Endothelial cell (in vitro differentiated cells): ENCODE results near the gene CCL18. TPM values are rescaled to one million over a fixed set of nuclear protein-coding genes. Genes with fewer than 3 reads are reported as not detected.
"Not testable (repeated sequence)": the region's sequence is repeated elsewhere in the genome, so short reads cannot be mapped to it uniquely, and the experiment has no call there.

Experiments
- DNase-seq: peaks from one replicate; pipeline ENCODE4 v3.0.0; 2021; ENCODE audit warnings: low spot score
- H3K27ac Mint-ChIP-seq: one replicate; pipeline ENCODE4 v1.8.0; 2021; ENCODE audit warnings: mixed read lengths, inconsistent platforms; ENCODE audit not compliant: unreplicated experiment
- H3K27me3 Mint-ChIP-seq: one replicate; pipeline ENCODE4 v1.8.0; 2021; ENCODE audit warnings: mild to moderate bottlenecking, moderate library complexity, mixed read lengths, inconsistent platforms; ENCODE audit not compliant: unreplicated experiment
- H3K36me3 Mint-ChIP-seq: one replicate; pipeline ENCODE4 v1.8.0; 2021; ENCODE audit warnings: mild to moderate bottlenecking, low read depth, mixed read lengths, inconsistent platforms; ENCODE audit not compliant: unreplicated experiment
- H3K4me1 Mint-ChIP-seq: one replicate; pipeline ENCODE4 v1.8.0; 2021; ENCODE audit warnings: mild to moderate bottlenecking, mixed read lengths, inconsistent platforms; ENCODE audit not compliant: unreplicated experiment
- H3K4me3 Mint-ChIP-seq: one replicate; pipeline ENCODE4 v1.8.0; 2021; ENCODE audit warnings: mild to moderate bottlenecking, mixed read lengths, inconsistent platforms; ENCODE audit not compliant: unreplicated experiment
- H3K9me3 Mint-ChIP-seq: one replicate; pipeline ENCODE4 v1.8.0; 2021; ENCODE audit warnings: mixed read lengths, inconsistent platforms; ENCODE audit not compliant: unreplicated experiment
- total RNA-seq: library from RNA; stranded (reverse); fragmentation: NEBNext Ultra II Directional; extraction: Animal tissue kit (Norgen Biotek cat#: 25700); gene quantifications from one replicate; pipeline ENCODE4 v1.2.1, GENCODE V29; 2021; ENCODE audit not compliant: unreplicated experiment
- TF ChIP-seq, protein P1 (sequence below): fragments of 200-600 bp; sonication (generic); IDR thresholded peaks from one replicate; pipeline ENCODE4 v1.5.0; 2021; ENCODE audit warnings: antibody characterized with exemption; ENCODE audit not compliant: unreplicated experiment

The CCL18 gene
- total RNA-seq, 1 donor from 2014 or later = not detected

DNA sequence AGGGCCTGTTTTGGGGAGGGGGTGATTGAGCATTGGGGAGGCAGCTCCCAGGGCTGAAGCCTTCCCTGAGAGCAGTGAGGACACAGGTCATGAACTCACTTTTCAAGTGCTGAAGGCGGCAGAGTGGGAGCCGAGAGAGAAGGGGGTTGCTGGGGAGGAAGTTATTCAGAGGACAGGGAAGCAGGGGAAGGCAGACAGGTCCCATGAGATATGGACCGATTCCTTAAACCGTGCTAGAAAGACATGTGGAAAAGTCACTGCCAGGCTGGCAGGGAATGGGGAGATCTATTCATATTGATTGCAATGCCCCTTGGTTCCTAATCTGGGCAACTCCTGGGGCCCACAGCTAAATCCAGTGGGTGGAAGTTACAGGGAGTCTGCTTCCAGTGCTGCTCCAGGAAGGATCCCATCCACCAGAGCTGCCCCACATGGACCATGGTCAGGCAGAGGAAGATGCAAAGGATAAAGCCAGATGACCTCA, 40.7 kb downstream of the CCL18 start:
- no peaks in the 10 kb centered on the region for H3K9me3 Mint-ChIP-seq
- TF ChIP-seq, protein P1, sequence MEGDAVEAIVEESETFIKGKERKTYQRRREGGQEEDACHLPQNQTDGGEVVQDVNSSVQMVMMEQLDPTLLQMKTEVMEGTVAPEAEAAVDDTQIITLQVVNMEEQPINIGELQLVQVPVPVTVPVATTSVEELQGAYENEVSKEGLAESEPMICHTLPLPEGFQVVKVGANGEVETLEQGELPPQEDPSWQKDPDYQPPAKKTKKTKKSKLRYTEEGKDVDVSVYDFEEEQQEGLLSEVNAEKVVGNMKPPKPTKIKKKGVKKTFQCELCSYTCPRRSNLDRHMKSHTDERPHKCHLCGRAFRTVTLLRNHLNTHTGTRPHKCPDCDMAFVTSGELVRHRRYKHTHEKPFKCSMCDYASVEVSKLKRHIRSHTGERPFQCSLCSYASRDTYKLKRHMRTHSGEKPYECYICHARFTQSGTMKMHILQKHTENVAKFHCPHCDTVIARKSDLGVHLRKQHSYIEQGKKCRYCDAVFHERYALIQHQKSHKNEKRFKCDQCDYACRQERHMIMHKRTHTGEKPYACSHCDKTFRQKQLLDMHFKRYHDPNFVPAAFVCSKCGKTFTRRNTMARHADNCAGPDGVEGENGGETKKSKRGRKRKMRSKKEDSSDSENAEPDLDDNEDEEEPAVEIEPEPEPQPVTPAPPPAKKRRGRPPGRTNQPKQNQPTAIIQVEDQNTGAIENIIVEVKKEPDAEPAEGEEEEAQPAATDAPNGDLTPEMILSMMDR = no peak
- no peak overlapping the region for H3K27ac Mint-ChIP-seq
- DNase-seq = no peak
- no peaks in the 10 kb centered on the region for H3K27me3 Mint-ChIP-seq
- no peaks in the 10 kb centered on the region for H3K4me1 Mint-ChIP-seq
- H3K36me3 Mint-ChIP-seq = no peaks in the 10 kb centered on the region
- H3K4me3 Mint-ChIP-seq = no peak overlapping the region

DNA sequence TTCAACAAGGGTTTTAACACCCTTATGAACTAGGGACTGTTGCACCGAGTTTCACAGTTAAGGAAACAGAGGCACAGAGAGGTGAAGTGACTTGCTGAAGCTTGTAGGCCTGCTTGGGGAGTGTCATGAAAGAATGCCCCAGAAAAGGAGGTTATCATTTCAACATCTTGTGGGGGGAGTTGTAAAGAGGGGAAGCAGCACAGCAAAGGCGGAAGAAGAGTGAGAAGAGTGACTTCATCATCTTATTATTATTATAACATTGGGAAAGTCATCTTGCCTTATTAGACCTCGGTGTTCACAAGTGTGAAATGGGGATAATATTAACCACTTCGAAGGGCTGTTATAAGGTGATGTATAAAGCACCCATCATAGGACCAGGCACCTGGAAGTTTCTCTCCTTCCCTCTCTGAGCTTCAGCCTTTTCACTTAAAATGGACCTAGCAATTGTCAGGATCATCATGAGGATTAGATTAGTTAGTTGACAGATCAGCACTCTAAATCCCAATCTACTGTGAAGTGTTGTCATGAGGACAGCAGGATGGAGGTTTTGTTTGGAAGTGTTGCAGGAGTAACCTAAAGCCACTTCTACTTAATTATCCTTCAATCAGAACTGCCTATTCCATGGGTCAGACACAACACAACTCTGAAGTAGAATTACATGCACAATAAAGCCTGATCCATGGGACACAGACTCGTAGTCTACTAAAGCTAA, 41.9 kb downstream of the CCL18 start:
- H3K27ac Mint-ChIP-seq = no peak overlapping the region
- no peaks in the 10 kb centered on the region for H3K36me3 Mint-ChIP-seq
- no peak for DNase-seq
- no peak overlapping the region for H3K4me3 Mint-ChIP-seq
- H3K27me3 Mint-ChIP-seq = no peaks in the 10 kb centered on the region
- TF ChIP-seq, protein P1 = no peak
- no peaks in the 10 kb centered on the region for H3K4me1 Mint-ChIP-seq
- H3K9me3 Mint-ChIP-seq = no peaks in the 10 kb centered on the region

DNA sequence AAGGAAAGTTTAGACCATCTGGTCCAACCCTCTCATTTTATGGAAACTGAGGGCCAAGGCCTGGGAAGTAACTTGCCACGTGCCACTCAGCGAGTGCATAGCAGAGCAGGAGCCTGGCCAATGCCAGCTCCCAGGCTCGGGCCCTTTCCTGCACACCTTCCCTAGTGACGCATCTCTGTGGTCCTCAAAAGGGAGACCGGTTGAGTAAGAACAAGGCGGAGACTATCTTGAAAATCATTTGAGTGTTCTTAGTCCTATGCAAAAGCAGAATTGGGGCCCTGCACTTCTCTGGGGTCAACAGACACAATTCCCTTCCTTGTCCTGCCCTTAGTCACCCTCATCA, 42.4 kb downstream of the CCL18 start:
- H3K27me3 Mint-ChIP-seq = no peaks in the 10 kb centered on the region
- H3K27ac Mint-ChIP-seq = no peak overlapping the region
- H3K36me3 Mint-ChIP-seq = no peaks in the 10 kb centered on the region
- H3K4me1 Mint-ChIP-seq = no peaks in the 10 kb centered on the region
- TF ChIP-seq, protein P1 = no peak
- H3K4me3 Mint-ChIP-seq = no peak overlapping the region
- no peaks in the 10 kb centered on the region for H3K9me3 Mint-ChIP-seq
- DNase-seq = no peak

DNA sequence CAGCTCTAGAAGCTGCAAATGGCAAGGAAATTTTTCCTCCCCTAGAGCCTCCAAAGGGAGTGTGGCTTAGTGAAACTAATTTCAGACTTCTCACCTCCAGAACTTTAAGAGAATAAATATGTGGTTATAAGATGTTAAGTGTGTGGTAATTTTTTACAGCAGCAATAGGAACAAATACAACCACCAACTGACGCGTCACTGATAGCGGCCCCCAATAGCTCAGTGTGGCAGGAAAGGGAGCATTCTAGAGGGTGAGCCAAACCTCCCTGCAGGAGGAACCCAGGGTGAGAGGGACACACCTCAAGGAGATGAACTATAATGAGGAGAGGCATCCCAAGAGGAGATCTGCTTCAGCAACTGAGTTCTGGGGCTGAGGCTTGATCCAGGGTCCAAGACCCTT, 43.6 kb downstream of the CCL18 start:
- TF ChIP-seq, protein P1 = no peak
- no peaks in the 10 kb centered on the region for H3K36me3 Mint-ChIP-seq
- H3K9me3 Mint-ChIP-seq = no peaks in the 10 kb centered on the region
- DNase-seq = no peak
- no peak overlapping the region for H3K27ac Mint-ChIP-seq
- no peak overlapping the region for H3K4me3 Mint-ChIP-seq
- no peaks in the 10 kb centered on the region for H3K4me1 Mint-ChIP-seq
- H3K27me3 Mint-ChIP-seq = no peaks in the 10 kb centered on the region

DNA sequence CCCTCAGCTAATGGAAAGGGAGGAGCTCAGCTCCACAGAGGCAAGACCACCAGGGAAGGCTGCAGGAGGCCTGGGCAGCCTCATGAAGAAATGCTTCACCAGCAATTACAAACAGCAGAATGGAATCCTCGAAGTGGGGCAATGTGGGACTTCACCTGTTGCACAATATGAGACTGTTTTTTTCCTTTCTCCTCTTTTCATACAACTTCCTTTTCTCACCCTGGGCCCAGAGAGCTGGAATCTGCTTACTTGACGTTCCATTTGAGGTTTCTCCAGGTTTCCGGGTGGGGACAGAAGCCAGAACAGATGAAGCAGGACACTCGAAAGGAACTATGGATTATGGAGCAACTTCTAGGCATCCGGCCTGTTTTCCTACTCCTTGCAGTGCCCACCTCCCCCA, 44.2 kb downstream of the CCL18 start:
- H3K27ac Mint-ChIP-seq, H3K4me1 Mint-ChIP-seq, H3K9me3 Mint-ChIP-seq, H3K4me3 Mint-ChIP-seq, H3K27me3 Mint-ChIP-seq, DNase-seq, H3K36me3 Mint-ChIP-seq: not testable (repeated sequence)
